Stimulated activated CD8-positive, alpha-beta memory T cell treated with anti-CD3 and anti-CD28 coated beads, Interleukin-15, amount 100 ng/mL, for 1 hour (primary cell): ENCODE measurements around the gene HNRNPA1.
"Not testable (repeated sequence)": the region's sequence is repeated elsewhere in the genome, so short reads cannot be mapped to it uniquely, and the experiment has no call there.

ENCODE experiments used
- DNase-seq: peaks from one replicate; pipeline ENCODE4 v3.0.0-alpha.2; 2020; ENCODE audit warnings: low read depth

HNRNPA1 gene

GRCh38 chr12:54299515-54300224, 19.1 kb downstream of the HNRNPA1 start:
- no peak for DNase-seq

GRCh38 chr12:54300225-54300731, 19.8 kb downstream of the HNRNPA1 start:
- no peak for DNase-seq

- no peak for DNase-seq
These were observed 20.4 kb downstream of the HNRNPA1 start, which contains the start of gene NFE2 for GRCh38 chr12:54300732-54301427. Gene NFE2, minus strand, starts transcription at chr12:54301015. Its CDS starts 5,767 bp downstream, at chr12:54295248.

- DNase-seq: no peak
These were observed 21.0 kb downstream of the HNRNPA1 start for GRCh38 chr12:54301428-54302048.

- no peak for DNase-seq
These were observed 23.1 kb downstream of the HNRNPA1 start for GRCh38 chr12:54303640-54304039.

GRCh38 chr12:54304187-54304810, 23.8 kb downstream of the HNRNPA1 start:
- no peak for DNase-seq

- no peak for DNase-seq
These were observed 26.6 kb downstream of the HNRNPA1 start for GRCh38 chr12:54306925-54307741.

- DNase-seq: no peak
These were observed 30.5 kb downstream of the HNRNPA1 start for GRCh38 chr12:54311051-54311450.

- DNase-seq: not testable (repeated sequence)
These were observed 31.8 kb downstream of the HNRNPA1 start for GRCh38 chr12:54312309-54312708.

- no peak for DNase-seq
These were observed 40.8 kb downstream of the HNRNPA1 start for GRCh38 chr12:54321363-54321762.

- peak; percentile 83 for DNase-seq
These were observed 44.3 kb downstream of the HNRNPA1 start, which contains the start of gene COPZ1 for GRCh38 chr12:54324617-54325441. Gene COPZ1, plus strand, starts transcription at chr12:54325131. Its CDS starts 33 bp downstream, at chr12:54325164.

- not testable (repeated sequence) for DNase-seq
These were observed 45.0 kb downstream of the HNRNPA1 start for GRCh38 chr12:54325442-54326109.

GRCh38 chr12:54328595-54329337, 48.2 kb downstream of the HNRNPA1 start:
- DNase-seq: no peak

GRCh38 chr12:54329759-54330158, 49.2 kb downstream of the HNRNPA1 start:
- DNase-seq: no peak

GRCh38 chr12:54330442-54330841, 49.9 kb downstream of the HNRNPA1 start:
- no peak for DNase-seq

- no peak for DNase-seq
These were observed 50.9 kb downstream of the HNRNPA1 start for GRCh38 chr12:54331461-54331860.

GRCh38 chr12:54333420-54334034, 53.0 kb downstream of the HNRNPA1 start:
- no peak for DNase-seq
